Glutamatergic neuron (in vitro differentiated cells): ENCODE data around the gene PTPRCAP. TPM values are rescaled to one million over a fixed set of nuclear protein-coding genes. Genes with fewer than 3 reads are reported as not detected.

Experiments
- DNase-seq: peaks from one replicate; pipeline ENCODE4 v3.0.0; 2022
- H3K27ac Mint-ChIP-seq: one replicate; pipeline ENCODE4 v1.8.0; 2020; ENCODE audit warnings: mild to moderate bottlenecking, mixed read lengths, inconsistent platforms; ENCODE audit not compliant: unreplicated experiment
- H3K27me3 Mint-ChIP-seq: one replicate; pipeline ENCODE4 v1.8.0; 2020; ENCODE audit warnings: mild to moderate bottlenecking, moderate library complexity, mixed read lengths, inconsistent platforms; ENCODE audit not compliant: unreplicated experiment
- H3K36me3 Mint-ChIP-seq: one replicate; pipeline ENCODE4 v1.8.0; 2020; ENCODE audit warnings: mild to moderate bottlenecking, mixed read lengths, inconsistent platforms; ENCODE audit not compliant: unreplicated experiment
- H3K4me1 Mint-ChIP-seq: one replicate; pipeline ENCODE4 v1.8.0; 2020; ENCODE audit warnings: mild to moderate bottlenecking, low read depth, mixed read lengths, inconsistent platforms; ENCODE audit not compliant: unreplicated experiment
- H3K4me3 Mint-ChIP-seq: one replicate; pipeline ENCODE4 v1.8.0; 2020; ENCODE audit warnings: mild to moderate bottlenecking, mixed read lengths, inconsistent platforms; ENCODE audit not compliant: unreplicated experiment
- H3K9me3 Mint-ChIP-seq: one replicate; pipeline ENCODE4 v1.8.0; 2020; ENCODE audit warnings: mild to moderate bottlenecking, moderate library complexity, mixed read lengths, inconsistent platforms; ENCODE audit not compliant: unreplicated experiment
- total RNA-seq: library from RNA; stranded (reverse); fragmentation: NEBNext Ultra II Directional; extraction: Animal tissue kit (Norgen Biotek cat#: 25700); gene quantifications from one replicate; pipeline ENCODE4 v1.2.1, GENCODE V29; 2021; ENCODE audit not compliant: unreplicated experiment
- TF ChIP-seq, protein P1 (sequence below): fragments of 200-600 bp; sonication (generic); IDR thresholded peaks from one replicate; pipeline ENCODE4 v1.5.0; 2021; ENCODE audit not compliant: partially characterized antibody, unreplicated experiment

Gene PTPRCAP
- total RNA-seq, 1 donor from 2014 or later: 2.1 TPM

DNA sequence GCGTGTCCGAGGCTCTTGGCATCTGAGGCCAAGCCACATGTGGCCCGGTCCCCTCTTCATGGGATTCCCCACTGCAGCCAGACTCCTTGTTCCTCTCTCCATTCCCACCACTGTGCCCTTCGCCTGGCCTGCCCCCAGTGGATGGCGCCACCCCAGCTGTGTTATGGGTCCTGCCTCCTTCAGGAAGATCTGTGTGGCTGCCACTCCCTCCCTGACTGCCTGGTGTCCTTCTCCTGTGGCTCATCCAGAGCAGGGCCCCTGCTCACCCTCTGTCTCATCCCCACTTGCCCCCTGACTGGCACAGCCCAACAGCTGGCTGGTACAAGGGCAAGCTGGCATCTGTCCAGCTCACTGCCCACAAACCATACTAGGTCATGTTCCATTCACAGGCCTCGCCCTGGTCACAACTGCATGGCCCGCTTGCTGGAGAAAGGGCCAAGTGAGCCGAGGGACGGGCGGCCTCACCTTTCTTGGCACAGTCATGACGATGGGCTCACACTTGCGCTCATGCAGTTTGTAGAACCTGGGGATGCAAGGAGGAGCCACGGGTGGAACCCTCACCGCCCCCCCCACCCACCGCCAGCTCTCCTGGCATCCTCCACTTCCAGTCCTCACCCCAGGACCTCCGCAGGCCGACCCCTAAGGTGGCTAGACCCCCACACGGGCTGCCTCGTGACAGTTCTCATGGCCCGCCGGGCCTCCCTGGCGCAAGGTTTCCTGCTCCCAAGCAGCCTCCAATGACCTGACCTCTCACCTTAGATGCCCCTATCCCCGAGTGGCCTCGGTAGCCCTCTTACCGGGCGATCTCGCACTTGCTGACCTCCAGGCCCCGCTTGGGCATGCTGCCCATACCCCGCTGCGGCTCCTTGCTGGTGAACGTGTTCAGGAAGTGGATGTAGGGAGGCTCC is 2.1 kb upstream of the PTPRCAP start:
- DNase-seq: no peak
- peaks cover 7% of the 10 kb centered on the region for H3K4me1 Mint-ChIP-seq
- TF ChIP-seq, protein P1, sequence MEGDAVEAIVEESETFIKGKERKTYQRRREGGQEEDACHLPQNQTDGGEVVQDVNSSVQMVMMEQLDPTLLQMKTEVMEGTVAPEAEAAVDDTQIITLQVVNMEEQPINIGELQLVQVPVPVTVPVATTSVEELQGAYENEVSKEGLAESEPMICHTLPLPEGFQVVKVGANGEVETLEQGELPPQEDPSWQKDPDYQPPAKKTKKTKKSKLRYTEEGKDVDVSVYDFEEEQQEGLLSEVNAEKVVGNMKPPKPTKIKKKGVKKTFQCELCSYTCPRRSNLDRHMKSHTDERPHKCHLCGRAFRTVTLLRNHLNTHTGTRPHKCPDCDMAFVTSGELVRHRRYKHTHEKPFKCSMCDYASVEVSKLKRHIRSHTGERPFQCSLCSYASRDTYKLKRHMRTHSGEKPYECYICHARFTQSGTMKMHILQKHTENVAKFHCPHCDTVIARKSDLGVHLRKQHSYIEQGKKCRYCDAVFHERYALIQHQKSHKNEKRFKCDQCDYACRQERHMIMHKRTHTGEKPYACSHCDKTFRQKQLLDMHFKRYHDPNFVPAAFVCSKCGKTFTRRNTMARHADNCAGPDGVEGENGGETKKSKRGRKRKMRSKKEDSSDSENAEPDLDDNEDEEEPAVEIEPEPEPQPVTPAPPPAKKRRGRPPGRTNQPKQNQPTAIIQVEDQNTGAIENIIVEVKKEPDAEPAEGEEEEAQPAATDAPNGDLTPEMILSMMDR: no peak
- H3K27ac Mint-ChIP-seq: peak overlapping the region; percentile 73
- peaks cover 20% of the 10 kb centered on the region for H3K27me3 Mint-ChIP-seq
- H3K4me3 Mint-ChIP-seq: no peak overlapping the region
- H3K36me3 Mint-ChIP-seq: no peaks in the 10 kb centered on the region
- peaks cover 3% of the 10 kb centered on the region for H3K9me3 Mint-ChIP-seq

GRCh38 chr11:67438158-67438902 is 848 bp upstream of the PTPRCAP start:
- Mint-ChIP-seq H3K4me1 (peaks cover 7% of the 10 kb centered on the region), H3K27me3 (peaks cover 19% of the 10 kb centered on the region), H3K4me3 (no peak overlapping the region), H3K9me3 (peaks cover 2% of the 10 kb centered on the region), H3K27ac (peak overlapping the region; percentile 70), H3K36me3 (no peaks in the 10 kb centered on the region)
- TF ChIP-seq, protein P1: no peak
- peak; percentile 49 for DNase-seq

- TF ChIP-seq, protein P1: no peak
- H3K27me3 Mint-ChIP-seq: peaks cover 19% of the 10 kb centered on the region
- no peak for DNase-seq
- peak overlapping the region; percentile 70 for H3K27ac Mint-ChIP-seq
- no peaks in the 10 kb centered on the region for H3K36me3 Mint-ChIP-seq
- H3K4me1 Mint-ChIP-seq: peaks cover 7% of the 10 kb centered on the region
- H3K9me3 Mint-ChIP-seq: peaks cover 2% of the 10 kb centered on the region
- no peak overlapping the region for H3K4me3 Mint-ChIP-seq
Measured at GRCh38 chr11:67437809-67438157, 301 bp upstream of the PTPRCAP start.

- peak overlapping the region; percentile 95 for H3K27ac Mint-ChIP-seq
- no peaks in the 10 kb centered on the region for H3K36me3 Mint-ChIP-seq
- peaks cover 3% of the 10 kb centered on the region for H3K9me3 Mint-ChIP-seq
- H3K4me1 Mint-ChIP-seq: peaks cover 7% of the 10 kb centered on the region
- peak; percentile 59 for DNase-seq
- peaks cover 12% of the 10 kb centered on the region for H3K27me3 Mint-ChIP-seq
- TF ChIP-seq, protein P1: no peak
- no peak overlapping the region for H3K4me3 Mint-ChIP-seq
Measured at GRCh38 chr11:67436459-67437081, 912 bp downstream of the PTPRCAP start.
